ENCODE data around the gene SHROOM1. TPM values are rescaled to one million over a fixed set of nuclear protein-coding genes. Genes with fewer than 3 reads are reported as not detected.

The SHROOM1 gene
- total and polyA plus RNA-seq, 2 donors (not counting 1 experiment from before 2014, with no cell fraction given) = 1.3 to 2.3 TPM

GRCh38 chr5:132866342-132867045 lies 36.0 kb upstream of the SHROOM1 start, which contains the start of the genes GDF9 and UQCRQ:
Gene GDF9 (minus strand): TSS chr5:132866469. CDS start chr5:132864533, 1,936 bp downstream.
Gene UQCRQ (plus strand): TSS chr5:132866642. CDS start chr5:132866882, 240 bp downstream.
- Histone ChIP-seq H2AFZ (ENCODE audit: insufficient read depth, low read depth, low read length, poor library complexity, severe bottlenecking) (peak within 1 kb of the TSS; percentile 98), H3K79me2 (ENCODE audit: control insufficient read depth, insufficient read depth, low read length) (no peaks in the 10 kb centered on the region), H3K4me1 (ENCODE audit: control insufficient read depth in 2 of 2, insufficient read depth in 2 of 2, low read length in 2 of 2) (peaks cover 16 to 19% of the 10 kb centered on the region in 2 donors), H3K27me3 (replicated peaks in 1 of 4; ENCODE audit: control extremely low read depth in 1 of 4, control insufficient read depth in 3 of 4, insufficient read depth in 4 of 4, low read length in 3 of 4) (no peaks in the 10 kb centered on the region), H3K4me2 (replicated peaks; ENCODE audit: low read depth, low read length, poor library complexity, severe bottlenecking) (peak within 1 kb of the TSS; percentile 88), H3K9ac (ENCODE audit: low read length) (peak within 1 kb of the TSS; percentile 94), H4K20me1 (ENCODE audit: control insufficient read depth, insufficient read depth, low read length, poor library complexity, severe bottlenecking) (no peaks in the 10 kb centered on the region), H3K9me3 (ENCODE audit: control extremely low read depth in 1 of 3, control insufficient read depth in 2 of 3, insufficient read depth in 1 of 3, low read length in 2 of 3) (no peaks in the 10 kb centered on the region), H3K36me3 (replicated peaks in 1 of 2; ENCODE audit: control extremely low read depth in 1 of 2, control insufficient read depth in 1 of 2, extremely low read depth in 1 of 2, insufficient read depth in 2 of 2, low read length in 1 of 2) (peaks cover 0 to 8% of the 10 kb centered on the region in 2 experiments), H3K4me3 (ENCODE audit: control extremely low read depth in 1 of 5, extremely low read depth in 1 of 5, insufficient read depth in 1 of 5, low read depth in 2 of 5, low read length in 4 of 5) (peak within 1 kb of the TSS; percentile 67 to 93 (median 81)), H3K27ac (ENCODE audit: low read length in 2 of 2) (peak within 1 kb of the TSS; percentile 92 to 93)
- peak; percentile 99 for ATAC-seq (ENCODE audit: low read depth)
- CTCF ChIA-PET = interaction anchor here (1.0 to 2.9 kb wide), 4 partner anchors 10 to 366 kb away, joined by 4 to 13 read pairs (median 6); partner anchors contain the start of gene SHROOM1
- TF ChIP-seq CTCF (IDR thresholded peaks at IDR 0.05) = no peak
- TF ChIP-seq EZH2 (IDR thresholded peaks at IDR 0.05; ENCODE audit: borderline replicate concordance, insufficient read depth, low read depth, low read length, poor library complexity, severe bottlenecking) = no peak
- Mint-ChIP-seq H3K4me1 (peaks cover 26% of the 10 kb centered on the region), H3K27me3 (no peaks in the 10 kb centered on the region), H3K4me3 (peak within 1 kb of the TSS; percentile 93), H3K9me3 (ENCODE audit: insufficient read depth) (no peaks in the 10 kb centered on the region), H3K27ac (peak within 1 kb of the TSS; percentile 98)
- POLR2A ChIA-PET = interaction anchor here (0.6 to 1.3 kb wide), 4 partner anchors 10 to 376 kb away, joined by 3 to 9 read pairs (median 3); partner anchors contain the start of gene IRF1
- intact Hi-C loops (cut with micrococcal nuclease) = loop anchor here (1.0 to 5.0 kb wide), 8 partner anchors 36 to 497 kb away; partner anchors contain the start of genes HSPA4, KIF3A, RAD50 and SHROOM1
- DNase-seq = peak; percentile 97
- WGBS (ENCODE audit: insufficient coverage) = under 1% methylated on average over 55 of the region's 55 CpGs

Data from B cell (primary cell).